Breast epithelium (tissue), 4 donors: Measurements from ENCODE around the gene CACNA2D2. TPM values are rescaled to one million over a fixed set of nuclear protein-coding genes. Genes with fewer than 3 reads are reported as not detected.
"Not testable (repeated sequence)": the region's sequence is repeated elsewhere in the genome, so short reads cannot be mapped to it uniquely, and the experiment has no call there.

Experiments
- DNase-seq, 2 donors: peaks; one replicate each; pipeline ENCODE4 v3.0.0-alpha.2; 2019; ENCODE audit warnings: low spot score in 2 of 2
- H3K27ac ChIP-seq, 2 donors: fragments of 200-600 bp; sonication (generic) in 1 of 2; one replicate each; pipeline ENCODE4 v1.5.1; 2016 to 2019; ENCODE audit warnings: mild to moderate bottlenecking in 1 of 2
- H3K27me3 ChIP-seq, 2 donors: fragments of 200-600 bp; sonication (generic) in 1 of 2; one replicate each; pipeline versions ENCODE4 v1.5.1 to v1.6.0; 2017 to 2019; ENCODE audit warnings: control low read depth in 1 of 2, mild to moderate bottlenecking in 1 of 2
- H3K36me3 ChIP-seq: fragments of 200-600 bp; one replicate; pipeline ENCODE4 v1.5.1; 2019
- H3K4me1 ChIP-seq, 2 donors: fragments of 200-600 bp; sonication (generic); one replicate each; pipeline ENCODE4 v1.5.1; 2016 to 2019; ENCODE audit warnings: control low read depth in 1 of 2
- H3K4me3 ChIP-seq, 3 donors: fragments of 200-600 bp; sonication (generic); 1 replicate in 2 of 3; 2 replicates in 1 of 3; pipeline ENCODE4 v1.5.1; 2016 to 2019; ENCODE audit warnings: mild to moderate bottlenecking in 3 of 3, moderate library complexity in 2 of 3
- H3K9me3 ChIP-seq, 2 donors: fragments of 200-600 bp; sonication (generic) in 1 of 2; one replicate each; pipeline ENCODE4 v1.5.1; 2016 to 2019; ENCODE audit warnings: control low read depth in 1 of 2
- CTCF ChIP-seq, 3 donors: fragments of 450-650 bp; IDR thresholded peaks; one replicate each; pipeline ENCODE4 v1.5.1; 2016 to 2017; ENCODE audit warnings: antibody characterized with exemption in 3 of 3, mild to moderate bottlenecking in 3 of 3, moderate library complexity in 3 of 3
- POLR2A ChIP-seq: fragments of 450-650 bp; IDR thresholded peaks from one replicate; pipeline ENCODE4 v1.6.1; 2016; ENCODE audit warnings: antibody characterized with exemption, mild to moderate bottlenecking, moderate library complexity
- POLR2AphosphoS5 ChIP-seq, 3 donors: sonication (generic); formaldehyde crosslinking; IDR thresholded peaks; one replicate each; pipeline ENCODE4 v1.6.1; 2017; ENCODE audit warnings: antibody characterized with exemption in 3 of 3
- intact Hi-C: fragments of 100-400 bp; cut with DNase I; formaldehyde crosslinking; loops from one replicate; pipeline ENCODE4 v1.15.1; 2023; ENCODE audit warnings: low total_unique reads
- total RNA-seq, 3 donors: library from RNA; depleted of rRNA; stranded (reverse); fragments of >200 nt; gene quantifications; one replicate each; pipeline ENCODE4 v1.1.0, GENCODE V29; 2016

The CACNA2D2 gene
- total RNA-seq, 3 donors from 2014 or later: 0.80 to 2.0 (median 1.5) TPM

- Histone ChIP-seq H3K36me3 (no peaks in the 10 kb centered on the region), H3K27ac (no peak overlapping the region), H3K4me1 (peaks cover 0 to 6% of the 10 kb centered on the region in 2 donors), H3K4me3 (no peak overlapping the region), H3K9me3 (no peaks in the 10 kb centered on the region), H3K27me3 (no peaks in the 10 kb centered on the region)
- intact Hi-C loops: no loop called here
- no peak for DNase-seq
- TF ChIP-seq CTCF (IDR thresholded peaks at IDR 0.05) (no peak), POLR2AphosphoS5 (IDR thresholded peaks at IDR 0.05) (no peak), POLR2A (no peak)
Measured at GRCh38 chr3:50517721-50518206, 14.3 kb upstream of the CACNA2D2 start.

- Histone ChIP-seq H3K4me1 (peaks cover 0 to 6% of the 10 kb centered on the region in 2 donors), H3K36me3 (no peaks in the 10 kb centered on the region), H3K9me3 (no peaks in the 10 kb centered on the region), H3K27me3 (no peaks in the 10 kb centered on the region), H3K4me3 (no peak overlapping the region), H3K27ac (peak overlapping the region in 1 of 2 donors; percentile 74)
- intact Hi-C loops: no loop called here
- TF ChIP-seq CTCF (IDR thresholded peaks at IDR 0.05) (no peak), POLR2A (no peak), POLR2AphosphoS5 (IDR thresholded peaks at IDR 0.05) (no peak)
- DNase-seq: no peak
Measured at GRCh38 chr3:50516440-50516871, 13.0 kb upstream of the CACNA2D2 start.

- peak overlapping the region in 1 of 3 donors; percentile 33 for H3K4me3 ChIP-seq
- H3K27me3 ChIP-seq: no peaks in the 10 kb centered on the region
- TF ChIP-seq POLR2A (no peak), POLR2AphosphoS5 (IDR thresholded peaks at IDR 0.05) (no peak), CTCF (IDR thresholded peaks at IDR 0.05) (no peak)
- no peaks in the 10 kb centered on the region for H3K36me3 ChIP-seq
- H3K9me3 ChIP-seq: no peaks in the 10 kb centered on the region
- no peak for DNase-seq
- H3K4me1 ChIP-seq: peaks cover 0 to 6% of the 10 kb centered on the region in 2 donors
- intact Hi-C loops: no loop called here
- peak overlapping the region in 1 of 2 donors; percentile 74 for H3K27ac ChIP-seq
Measured at GRCh38 chr3:50515565-50516439, 12.4 kb upstream of the CACNA2D2 start.

- H3K27me3 ChIP-seq, H3K4me1 ChIP-seq, H3K4me3 ChIP-seq, DNase-seq, H3K36me3 ChIP-seq, H3K27ac ChIP-seq, intact Hi-C loops, H3K9me3 ChIP-seq: not testable (repeated sequence)
Measured at GRCh38 chr3:50512908-50513307, 9.5 kb upstream of the CACNA2D2 start.

- no peak for TF ChIP-seq POLR2AphosphoS5 (IDR thresholded peaks at IDR 0.05)
- no peak for TF ChIP-seq CTCF (IDR thresholded peaks at IDR 0.05)
- no peak for TF ChIP-seq POLR2A
- Histone ChIP-seq H3K4me3 (no peak overlapping the region), H3K9me3 (no peaks in the 10 kb centered on the region), H3K4me1 (peaks cover 0 to 6% of the 10 kb centered on the region in 2 donors), H3K36me3 (no peaks in the 10 kb centered on the region), H3K27ac (no peak overlapping the region), H3K27me3 (no peaks in the 10 kb centered on the region)
- no peak for DNase-seq
- intact Hi-C loops: no loop called here
Measured at GRCh38 chr3:50512131-50512530, 8.7 kb upstream of the CACNA2D2 start.
